Colonic mucosa (tissue), 4 donors: Measurements from ENCODE around the gene RRAD. TPM values are rescaled to one million over a fixed set of nuclear protein-coding genes. Genes with fewer than 3 reads are reported as not detected.

Experiments used
- DNase-seq: peaks from one replicate; pipeline ENCODE4 v3.0.0-alpha.2; 2020
- H3K27ac ChIP-seq: fragments of 200-600 bp; one replicate; pipeline ENCODE4 v1.8.0; 2021
- H3K27me3 ChIP-seq: fragments of 200-600 bp; one replicate; pipeline ENCODE4 v1.8.0; 2021
- H3K36me3 ChIP-seq: fragments of 200-600 bp; one replicate; pipeline ENCODE4 v1.8.0; 2021
- H3K4me1 ChIP-seq: fragments of 200-600 bp; one replicate; pipeline ENCODE4 v1.8.0; 2021; ENCODE audit warnings: mild to moderate bottlenecking
- H3K4me3 ChIP-seq: fragments of 200-600 bp; one replicate; pipeline ENCODE4 v1.8.0; 2021
- H3K9ac ChIP-seq, 2 donors: one replicate each; pipeline ENCODE4 v1.7.0; 2013; ENCODE audit warnings: control low read depth in 2 of 2, low read depth in 2 of 2, low read length in 2 of 2
- H3K9me3 ChIP-seq: fragments of 200-600 bp; one replicate; pipeline ENCODE4 v1.8.0; 2021
- intact Hi-C: fragments of 100-400 bp; cut with DNase I; formaldehyde crosslinking; loops from one replicate; pipeline ENCODE4 v1.14.1; 2022
- total RNA-seq, 2 donors: library from RNA; stranded (reverse); fragmentation: NEBNext Ultra II Directional in 1 of 2; extraction: Animal tissue kit (Norgen Biotek cat#: 25700) in 1 of 2; gene quantifications; one replicate each; pipeline ENCODE4 v1.2.1, GENCODE V29; 2021
- TF ChIP-seq, protein P1 (sequence below): fragments of 200-600 bp; IDR thresholded peaks from one replicate; pipeline ENCODE4 v1.8.0; 2022; ENCODE audit warnings: antibody characterized with exemption, mild to moderate bottlenecking
- donor health status: healthy.
- donor health status: DM: no; HTN: no; CAD: no.
- donor health status: DM: no; HTN: no; CAD: no.

RRAD gene
- total RNA-seq, 2 donors from 2014 or later, result 1.4 to 4.0 TPM

DNA sequence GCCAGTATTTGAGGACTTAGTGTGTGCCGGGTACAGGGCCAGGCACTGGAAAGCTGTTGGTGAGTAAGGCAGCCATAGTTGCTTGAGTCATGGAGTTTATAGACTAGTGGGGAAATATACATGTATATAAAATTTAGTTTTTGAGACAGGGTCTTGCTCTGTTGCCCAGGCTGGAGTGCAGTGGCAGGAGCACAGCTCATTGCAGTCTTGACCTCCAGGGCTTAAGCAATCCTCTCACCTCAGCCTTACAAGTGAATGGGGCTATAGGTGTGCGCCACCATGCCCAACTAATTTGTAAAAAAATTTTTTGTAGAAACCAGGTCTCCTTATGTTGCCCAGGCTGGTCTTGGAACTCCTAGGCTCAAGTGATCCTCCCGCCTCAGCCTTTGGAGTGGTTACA lies 42.6 kb downstream of the RRAD start:
- Histone ChIP-seq H3K36me3 (peaks cover 5% of the 10 kb centered on the region), H3K9me3 (no peaks in the 10 kb centered on the region), H3K4me1 (peaks cover 4% of the 10 kb centered on the region), H3K9ac (no peak overlapping the region), H3K27ac (no peak overlapping the region), H3K4me3 (no peak overlapping the region), H3K27me3 (no peaks in the 10 kb centered on the region)
- no peak for DNase-seq
- TF ChIP-seq, protein P1, sequence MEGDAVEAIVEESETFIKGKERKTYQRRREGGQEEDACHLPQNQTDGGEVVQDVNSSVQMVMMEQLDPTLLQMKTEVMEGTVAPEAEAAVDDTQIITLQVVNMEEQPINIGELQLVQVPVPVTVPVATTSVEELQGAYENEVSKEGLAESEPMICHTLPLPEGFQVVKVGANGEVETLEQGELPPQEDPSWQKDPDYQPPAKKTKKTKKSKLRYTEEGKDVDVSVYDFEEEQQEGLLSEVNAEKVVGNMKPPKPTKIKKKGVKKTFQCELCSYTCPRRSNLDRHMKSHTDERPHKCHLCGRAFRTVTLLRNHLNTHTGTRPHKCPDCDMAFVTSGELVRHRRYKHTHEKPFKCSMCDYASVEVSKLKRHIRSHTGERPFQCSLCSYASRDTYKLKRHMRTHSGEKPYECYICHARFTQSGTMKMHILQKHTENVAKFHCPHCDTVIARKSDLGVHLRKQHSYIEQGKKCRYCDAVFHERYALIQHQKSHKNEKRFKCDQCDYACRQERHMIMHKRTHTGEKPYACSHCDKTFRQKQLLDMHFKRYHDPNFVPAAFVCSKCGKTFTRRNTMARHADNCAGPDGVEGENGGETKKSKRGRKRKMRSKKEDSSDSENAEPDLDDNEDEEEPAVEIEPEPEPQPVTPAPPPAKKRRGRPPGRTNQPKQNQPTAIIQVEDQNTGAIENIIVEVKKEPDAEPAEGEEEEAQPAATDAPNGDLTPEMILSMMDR, result no peak
- intact Hi-C loops, result no loop called here

DNA sequence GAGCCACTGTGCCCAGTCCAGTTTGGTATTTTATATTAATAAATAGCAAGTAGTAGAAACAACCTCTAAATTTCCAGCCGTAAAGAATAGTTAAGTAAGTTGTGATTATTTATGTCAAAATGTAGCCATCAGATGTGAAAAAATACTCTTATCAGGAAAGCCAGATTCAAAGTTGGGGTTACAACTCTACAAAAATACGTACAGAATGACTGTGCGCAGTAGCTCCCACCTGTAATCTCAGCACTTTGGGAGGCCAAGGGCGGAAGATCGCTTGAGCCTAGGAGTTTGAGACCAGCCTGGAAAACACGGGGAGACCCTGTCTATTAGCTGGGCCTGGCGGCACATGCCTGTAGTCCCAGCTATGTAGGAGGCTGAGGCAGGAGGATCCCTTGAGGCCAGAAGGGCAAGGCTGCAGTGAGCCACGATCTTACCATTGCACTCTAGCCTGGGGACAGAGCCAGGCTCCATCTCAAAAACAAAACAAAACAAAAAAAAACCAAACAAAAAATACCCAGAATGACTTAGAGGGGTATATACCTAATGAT lies 43.3 kb downstream of the RRAD start:
- Histone ChIP-seq H3K4me1 (peaks cover 4% of the 10 kb centered on the region), H3K9me3 (no peaks in the 10 kb centered on the region), H3K4me3 (no peak overlapping the region), H3K9ac (no peak overlapping the region), H3K36me3 (peaks cover 5% of the 10 kb centered on the region), H3K27ac (no peak overlapping the region), H3K27me3 (no peaks in the 10 kb centered on the region)
- DNase-seq, result no peak
- TF ChIP-seq, protein P1, result no peak
- intact Hi-C loops, result no loop called here

DNA sequence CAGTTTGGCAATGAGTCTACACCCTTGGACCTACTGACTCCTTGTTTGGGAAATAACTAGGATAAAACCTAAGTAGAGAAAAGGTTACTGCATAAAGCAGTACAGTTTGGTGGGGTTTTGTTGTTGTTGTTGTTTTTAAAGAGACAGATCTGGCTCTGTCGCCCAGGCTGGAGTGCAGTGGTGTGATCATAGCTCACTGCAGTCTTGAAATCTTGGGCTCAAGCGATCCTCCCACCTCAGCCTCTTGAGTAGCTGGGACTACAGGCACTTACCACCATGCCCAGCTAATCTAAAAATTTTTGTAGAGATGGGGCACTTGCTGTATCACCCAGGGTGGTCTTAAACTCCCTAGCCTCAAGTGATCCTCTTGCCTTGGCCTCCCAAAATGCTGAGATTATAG lies 43.8 kb downstream of the RRAD start:
- Histone ChIP-seq H3K4me1 (peaks cover 4% of the 10 kb centered on the region), H3K27ac (no peak overlapping the region), H3K4me3 (peak overlapping the region; percentile 82), H3K27me3 (no peaks in the 10 kb centered on the region), H3K9me3 (no peaks in the 10 kb centered on the region), H3K9ac (no peak overlapping the region), H3K36me3 (peaks cover 5% of the 10 kb centered on the region)
- no peak for DNase-seq
- intact Hi-C loops, result no loop called here
- TF ChIP-seq, protein P1, result no peak

DNA sequence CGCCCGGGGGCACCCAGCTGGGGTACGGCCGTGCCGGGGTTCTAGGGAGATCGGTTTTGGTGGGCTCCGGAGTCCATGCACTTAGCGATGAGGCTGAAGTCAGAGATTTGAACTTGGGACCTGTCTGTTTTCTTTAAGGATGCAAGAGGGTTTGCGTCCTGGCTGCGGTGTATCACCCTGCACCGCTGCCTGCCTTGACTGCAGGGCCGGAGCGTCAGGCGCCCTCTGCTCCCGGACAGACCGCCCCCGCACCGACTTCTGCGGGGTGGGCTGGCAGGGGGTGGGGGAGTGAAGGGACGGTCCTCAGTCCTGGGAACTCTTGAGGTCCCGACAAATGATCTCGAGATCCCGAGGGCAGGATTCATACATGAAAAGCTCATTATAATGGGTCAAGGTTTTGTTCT lies 44.3 kb downstream of the RRAD start:
- Histone ChIP-seq H3K27me3 (no peaks in the 10 kb centered on the region), H3K9ac (peak overlapping the region; percentile 68 to 90), H3K9me3 (no peaks in the 10 kb centered on the region), H3K4me3 (peak overlapping the region; percentile 82), H3K36me3 (peaks cover 5% of the 10 kb centered on the region), H3K4me1 (peaks cover 4% of the 10 kb centered on the region), H3K27ac (no peak overlapping the region)
- TF ChIP-seq, protein P1, result no peak
- DNase-seq, result no peak
- intact Hi-C loops, result no loop called here

DNA sequence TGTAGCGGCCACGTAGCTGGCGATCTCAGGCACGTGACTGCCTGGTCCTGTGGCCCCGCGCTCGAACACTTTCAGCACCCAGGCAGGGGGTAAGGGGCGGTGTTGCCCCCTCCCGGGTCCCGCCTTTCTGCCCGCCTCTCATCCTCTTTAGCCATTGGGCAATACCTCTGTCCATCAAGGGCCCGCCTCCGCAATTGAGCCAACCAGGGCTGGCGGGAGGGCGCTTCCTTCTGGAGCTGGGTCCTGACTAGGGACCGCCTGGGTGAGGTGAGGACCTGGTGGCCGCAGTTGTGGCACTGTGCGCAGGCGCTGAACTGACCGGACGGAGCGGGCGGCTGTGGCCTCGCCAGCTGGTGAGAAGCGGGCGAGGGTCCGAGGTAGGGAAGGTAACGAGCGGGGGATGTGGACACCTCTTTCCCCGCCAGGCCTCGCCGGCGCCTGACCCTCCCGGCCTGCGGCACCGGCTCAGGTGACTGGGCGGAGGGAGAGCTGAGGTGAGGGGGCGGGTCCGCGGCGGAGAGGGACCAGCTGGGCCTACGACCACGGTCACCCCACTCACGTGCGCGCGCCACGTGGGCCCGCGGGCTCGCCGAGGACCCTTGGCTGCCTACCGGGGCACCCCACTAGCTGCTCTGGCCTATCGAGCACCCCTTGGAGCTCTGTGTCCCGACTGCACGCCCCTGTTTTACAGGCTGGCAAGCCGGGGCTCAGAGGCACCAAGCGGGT lies 44.9 kb downstream of the RRAD start, which contains the start of gene PDP2:
Gene PDP2 (plus strand): TSS at position 228 of the 726 bp plus-strand sequence. CDS start 3,770 bp downstream, outside the sequence.
- TF ChIP-seq, protein P1, result no peak
- DNase-seq, result peak; percentile 98
- Histone ChIP-seq H3K4me1 (peaks cover 4% of the 10 kb centered on the region), H3K27ac (peak within 1 kb of the TSS; percentile 38), H3K27me3 (no peaks in the 10 kb centered on the region), H3K9me3 (no peaks in the 10 kb centered on the region), H3K4me3 (peak within 1 kb of the TSS; percentile 82), H3K9ac (peak within 1 kb of the TSS; percentile 68 to 90), H3K36me3 (peaks cover 5% of the 10 kb centered on the region)
- intact Hi-C loops, result no loop called here
